Measurements from ENCODE around the gene BICD2.

BICD2 gene

DNA sequence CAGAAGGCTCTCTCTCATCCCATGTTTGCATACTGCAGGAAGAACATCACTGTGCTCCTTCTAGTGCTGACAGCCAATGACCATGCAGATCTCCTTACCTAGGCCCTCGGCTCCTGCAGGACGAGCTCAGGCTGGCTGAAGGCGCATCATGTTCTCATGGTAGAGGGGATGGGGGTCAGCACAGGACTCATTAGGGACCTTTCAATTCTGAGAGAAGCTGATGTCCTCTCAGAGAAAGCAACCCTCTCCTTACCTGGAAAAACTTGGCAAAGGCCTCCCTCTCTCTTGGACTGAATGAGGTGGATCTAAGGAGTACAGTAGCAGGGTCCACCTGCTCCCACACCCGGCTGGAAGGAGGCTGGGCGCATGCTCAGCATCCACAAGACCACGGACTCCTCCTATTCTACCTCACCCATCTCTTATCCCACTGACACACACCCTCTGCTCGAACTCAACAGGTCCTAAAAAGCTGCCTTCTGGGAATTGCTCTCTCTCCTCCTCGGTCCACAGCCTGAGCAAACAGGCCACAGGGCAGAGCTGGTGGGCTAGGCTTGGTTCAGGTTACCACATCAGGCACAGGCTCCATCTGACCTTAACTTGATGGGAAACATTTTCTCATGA lies 97.6 kb downstream of the BICD2 start:
- no peak for DNase-seq (ENCODE audit: low read depth)

GRCh38 chr9:92666236-92666635 lies 98.4 kb downstream of the BICD2 start:
- TF ChIP-seq, protein P1, sequence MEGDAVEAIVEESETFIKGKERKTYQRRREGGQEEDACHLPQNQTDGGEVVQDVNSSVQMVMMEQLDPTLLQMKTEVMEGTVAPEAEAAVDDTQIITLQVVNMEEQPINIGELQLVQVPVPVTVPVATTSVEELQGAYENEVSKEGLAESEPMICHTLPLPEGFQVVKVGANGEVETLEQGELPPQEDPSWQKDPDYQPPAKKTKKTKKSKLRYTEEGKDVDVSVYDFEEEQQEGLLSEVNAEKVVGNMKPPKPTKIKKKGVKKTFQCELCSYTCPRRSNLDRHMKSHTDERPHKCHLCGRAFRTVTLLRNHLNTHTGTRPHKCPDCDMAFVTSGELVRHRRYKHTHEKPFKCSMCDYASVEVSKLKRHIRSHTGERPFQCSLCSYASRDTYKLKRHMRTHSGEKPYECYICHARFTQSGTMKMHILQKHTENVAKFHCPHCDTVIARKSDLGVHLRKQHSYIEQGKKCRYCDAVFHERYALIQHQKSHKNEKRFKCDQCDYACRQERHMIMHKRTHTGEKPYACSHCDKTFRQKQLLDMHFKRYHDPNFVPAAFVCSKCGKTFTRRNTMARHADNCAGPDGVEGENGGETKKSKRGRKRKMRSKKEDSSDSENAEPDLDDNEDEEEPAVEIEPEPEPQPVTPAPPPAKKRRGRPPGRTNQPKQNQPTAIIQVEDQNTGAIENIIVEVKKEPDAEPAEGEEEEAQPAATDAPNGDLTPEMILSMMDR (conservative IDR thresholded peaks at IDR 0.05; ENCODE audit: low read length) = no peak
- no peak for DNase-seq (ENCODE audit: low read depth)
- no peak overlapping the region for H3K4me3 ChIP-seq (ENCODE audit: low read length)

More for the DNA sequence above, 97.6 kb downstream of the BICD2 start:
- no peak overlapping the region for H3K4me3 ChIP-seq (ENCODE audit: low read length)
- TF ChIP-seq, protein P1 (conservative IDR thresholded peaks at IDR 0.05; ENCODE audit: low read length) = no peak

- DNase-seq (ENCODE audit: low read depth) = no peak
- H3K4me3 ChIP-seq (ENCODE audit: low read length) = no peak overlapping the region
- TF ChIP-seq, protein P1 (conservative IDR thresholded peaks at IDR 0.05; ENCODE audit: low read length) = no peak
Observed at GRCh38 chr9:92665836-92666235, 98.8 kb downstream of the BICD2 start.

- no peak for DNase-seq (ENCODE audit: low read depth)
- H3K4me3 ChIP-seq (ENCODE audit: low read length) = no peak overlapping the region
- TF ChIP-seq, protein P1 (conservative IDR thresholded peaks at IDR 0.05; ENCODE audit: low read length) = no peak
Observed at GRCh38 chr9:92664394-92665152, 100.1 kb downstream of the BICD2 start.

DNA sequence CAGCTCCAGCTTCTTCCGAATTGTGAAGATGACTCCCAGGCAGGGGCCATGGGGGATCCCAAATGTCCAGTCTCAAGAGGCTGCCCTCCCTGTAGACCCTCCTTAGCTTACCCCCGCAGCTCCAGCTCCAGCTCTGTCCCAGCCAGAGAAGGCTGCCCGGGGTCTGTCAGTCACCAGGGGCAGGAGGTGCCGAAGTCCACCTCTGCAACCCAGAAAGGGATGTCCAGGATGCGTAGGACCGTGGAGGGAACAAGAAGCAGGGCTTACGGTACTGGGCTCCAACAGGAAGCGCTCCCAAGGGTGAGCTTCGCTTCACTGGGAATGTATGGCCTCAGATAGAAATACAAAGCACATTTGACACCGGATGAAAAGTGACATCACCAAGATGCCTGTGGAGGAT lies 100.7 kb downstream of the BICD2 start:
- H3K4me3 ChIP-seq (ENCODE audit: low read length) = no peak overlapping the region
- no peak for DNase-seq (ENCODE audit: low read depth)
- TF ChIP-seq, protein P1 (conservative IDR thresholded peaks at IDR 0.05; ENCODE audit: low read length) = no peak

DNA sequence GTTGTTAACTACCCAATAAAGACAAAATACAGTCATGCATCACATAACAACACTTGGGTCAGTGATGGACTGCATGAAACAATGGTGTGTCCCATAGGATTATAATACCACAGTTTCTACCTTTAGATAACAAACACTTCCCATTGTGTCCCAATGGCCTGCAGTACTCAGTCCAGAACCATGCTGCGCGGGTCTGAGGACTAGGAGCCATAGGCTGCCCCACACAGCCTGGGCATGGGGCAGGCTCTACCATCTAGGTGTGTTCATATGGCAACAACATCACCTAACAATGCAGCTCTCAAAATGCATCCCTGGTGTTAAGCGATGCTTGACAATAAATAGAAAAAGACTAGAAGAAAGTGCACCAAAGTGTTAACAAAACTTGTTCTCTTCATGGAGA lies 101.5 kb downstream of the BICD2 start:
- DNase-seq (ENCODE audit: low read depth) = no peak
- TF ChIP-seq, protein P1 (conservative IDR thresholded peaks at IDR 0.05; ENCODE audit: low read length) = no peak
- H3K4me3 ChIP-seq (ENCODE audit: low read length) = no peak overlapping the region

DNA sequence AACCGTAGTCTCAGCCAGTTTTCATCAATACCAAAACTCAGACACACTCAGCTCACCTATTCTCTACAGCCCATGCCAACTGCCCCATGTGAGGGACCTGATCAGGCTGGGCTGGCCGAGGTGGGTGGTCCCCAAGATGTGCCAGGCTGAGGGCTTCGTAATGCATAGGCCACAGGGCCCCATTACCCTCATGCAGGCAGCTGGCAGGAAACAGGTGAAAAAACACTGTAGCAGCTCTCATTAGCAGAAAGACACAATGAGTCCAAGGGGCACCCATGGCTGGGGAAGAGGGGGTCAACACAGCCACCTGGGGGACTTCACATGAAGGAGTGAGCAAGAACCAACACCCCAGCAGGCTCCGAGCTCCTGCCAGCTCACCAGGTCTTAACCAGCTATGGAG lies 102.9 kb downstream of the BICD2 start:
- TF ChIP-seq, protein P1 (conservative IDR thresholded peaks at IDR 0.05; ENCODE audit: low read length) = no peak
- H3K4me3 ChIP-seq (ENCODE audit: low read length) = no peak overlapping the region
- DNase-seq (ENCODE audit: low read depth) = no peak

Measured in AG10803 (cell line).